ENCODE results near the gene LY6G6C.

Gene LY6G6C

DNA sequence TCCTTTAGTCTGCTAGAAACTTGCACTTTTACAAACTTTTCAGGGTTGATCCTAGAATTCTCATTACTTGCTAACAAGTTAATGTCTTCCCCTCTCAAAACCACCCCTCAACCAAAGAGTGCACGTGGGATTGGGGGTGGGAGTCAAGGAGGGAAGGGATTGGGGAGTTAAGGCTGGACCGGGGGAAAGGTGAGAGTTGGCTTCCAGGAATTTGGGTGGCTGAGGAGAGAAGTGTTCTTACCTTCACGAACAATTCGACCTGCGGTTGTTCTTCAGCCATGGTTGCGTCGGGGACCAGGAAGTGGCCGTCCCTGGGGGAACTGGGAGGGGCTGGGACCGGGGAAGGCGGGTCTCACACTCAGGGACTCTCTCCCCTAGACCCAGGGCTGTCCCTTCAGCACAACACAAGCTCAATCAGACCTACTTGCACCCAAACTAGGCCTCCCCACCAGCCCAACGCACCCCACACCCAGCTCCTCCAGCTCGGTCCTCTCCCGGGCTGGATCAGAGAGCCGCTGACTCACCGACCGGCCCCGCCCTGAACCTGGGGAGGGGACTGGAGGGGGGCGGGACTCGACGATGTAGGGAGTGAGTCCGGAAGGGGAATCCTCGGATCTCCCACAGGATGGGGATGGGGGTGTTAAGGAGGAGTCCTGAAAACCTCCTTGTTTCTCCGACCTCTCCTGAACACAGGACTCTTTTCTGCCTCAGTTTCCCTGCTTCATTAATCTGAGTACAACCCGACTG lies 14.6 kb upstream of the LY6G6C start, which contains the start of gene CLIC1:
Gene CLIC1 (minus strand): TSS at position 510 of the 747 bp plus-strand sequence. CDS start 230 bp downstream, at position 280.
- peak; percentile 95 for DNase-seq (ENCODE audit: low spot score)
- H3K27ac ChIP-seq, result peak within 1 kb of the TSS; percentile 94 to 96
- peak within 1 kb of the TSS; percentile 76 for H3K4me3 ChIP-seq
- TF ChIP-seq, protein P1, sequence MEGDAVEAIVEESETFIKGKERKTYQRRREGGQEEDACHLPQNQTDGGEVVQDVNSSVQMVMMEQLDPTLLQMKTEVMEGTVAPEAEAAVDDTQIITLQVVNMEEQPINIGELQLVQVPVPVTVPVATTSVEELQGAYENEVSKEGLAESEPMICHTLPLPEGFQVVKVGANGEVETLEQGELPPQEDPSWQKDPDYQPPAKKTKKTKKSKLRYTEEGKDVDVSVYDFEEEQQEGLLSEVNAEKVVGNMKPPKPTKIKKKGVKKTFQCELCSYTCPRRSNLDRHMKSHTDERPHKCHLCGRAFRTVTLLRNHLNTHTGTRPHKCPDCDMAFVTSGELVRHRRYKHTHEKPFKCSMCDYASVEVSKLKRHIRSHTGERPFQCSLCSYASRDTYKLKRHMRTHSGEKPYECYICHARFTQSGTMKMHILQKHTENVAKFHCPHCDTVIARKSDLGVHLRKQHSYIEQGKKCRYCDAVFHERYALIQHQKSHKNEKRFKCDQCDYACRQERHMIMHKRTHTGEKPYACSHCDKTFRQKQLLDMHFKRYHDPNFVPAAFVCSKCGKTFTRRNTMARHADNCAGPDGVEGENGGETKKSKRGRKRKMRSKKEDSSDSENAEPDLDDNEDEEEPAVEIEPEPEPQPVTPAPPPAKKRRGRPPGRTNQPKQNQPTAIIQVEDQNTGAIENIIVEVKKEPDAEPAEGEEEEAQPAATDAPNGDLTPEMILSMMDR (IDR thresholded peaks at IDR 0.05), result no peak

GRCh38 chr6:31734821-31735406 lies 13.4 kb upstream of the LY6G6C start:
- peak overlapping the region; percentile 94 to 96 for H3K27ac ChIP-seq
- TF ChIP-seq, protein P1 (IDR thresholded peaks at IDR 0.05), result no peak
- H3K4me3 ChIP-seq, result peak overlapping the region; percentile 76
- DNase-seq (ENCODE audit: low spot score), result no peak

- Histone ChIP-seq H3K4me3 (peak overlapping the region; percentile 76), H3K27ac (peak overlapping the region; percentile 94 to 96)
- no peak for DNase-seq (ENCODE audit: low spot score)
- TF ChIP-seq, protein P1 (IDR thresholded peaks at IDR 0.05), result no peak
These were observed 12.8 kb upstream of the LY6G6C start for GRCh38 chr6:31734247-31734820.

DNA sequence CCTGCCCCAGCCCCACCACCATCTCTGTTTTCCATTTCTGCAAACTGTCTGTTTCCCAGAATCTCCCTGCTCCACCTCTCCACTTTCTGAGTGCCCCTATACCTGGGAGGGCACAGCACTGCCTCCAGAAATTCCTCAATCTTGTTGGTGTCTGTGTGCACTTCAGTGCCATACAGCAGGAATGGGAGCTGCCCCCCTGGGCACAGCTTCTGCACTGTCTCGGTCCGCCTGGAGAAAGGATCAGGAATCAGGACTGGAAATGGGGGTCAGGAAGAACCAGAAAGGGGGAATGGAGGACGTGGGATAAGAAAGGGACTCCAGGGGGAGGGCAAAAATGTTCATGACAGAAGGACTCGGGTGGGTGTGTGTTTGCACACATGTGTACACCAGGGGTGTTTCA lies 12.2 kb upstream of the LY6G6C start:
- TF ChIP-seq, protein P1 (IDR thresholded peaks at IDR 0.05), result no peak
- Histone ChIP-seq H3K27ac (peak overlapping the region; percentile 94 to 96), H3K4me3 (peak overlapping the region; percentile 76)
- no peak for DNase-seq (ENCODE audit: low spot score)

DNA sequence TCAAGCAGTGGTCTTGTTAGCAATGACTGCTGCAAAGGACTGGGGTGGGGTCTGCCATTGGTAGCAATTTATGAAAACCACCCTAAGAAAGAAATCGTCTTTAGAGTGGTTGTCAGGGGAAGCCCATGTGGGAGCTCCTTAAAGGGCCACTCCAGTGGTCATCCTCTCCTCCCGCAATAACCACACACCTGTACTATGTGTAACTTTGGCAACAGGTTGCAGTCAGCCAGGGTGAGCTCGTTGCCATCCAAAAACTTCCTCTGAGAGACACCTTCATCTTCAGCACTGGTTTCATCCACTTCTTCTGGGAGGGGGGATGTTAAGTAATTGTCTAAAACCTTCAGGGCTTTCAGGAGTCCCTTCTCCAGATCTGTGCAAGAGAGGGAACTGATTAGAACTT lies 10.5 kb upstream of the LY6G6C start:
- no peak for DNase-seq (ENCODE audit: low spot score)
- Histone ChIP-seq H3K27ac (peak overlapping the region in 1 of 2 donors; percentile 4), H3K4me3 (no peak overlapping the region)
- TF ChIP-seq, protein P1 (IDR thresholded peaks at IDR 0.05), result no peak

- Histone ChIP-seq H3K4me3 (peak overlapping the region; percentile 91), H3K27ac (peak overlapping the region; percentile 86 to 99)
- TF ChIP-seq, protein P1 (IDR thresholded peaks at IDR 0.05), result no peak
- DNase-seq (ENCODE audit: low spot score), result no peak
These were observed 9.1 kb upstream of the LY6G6C start for GRCh38 chr6:31730631-31731086.
